ENCODE measurements around the gene FMO4. TPM values are rescaled to one million over a fixed set of nuclear protein-coding genes. Genes with fewer than 3 reads are reported as not detected.

The FMO4 gene
- total and polyA plus RNA-seq, 9 of the 15 experiments (the other 6 are each of a cell fraction or from before 2014, with no cell fraction given) = 0.25 to 1.1 (median 0.54) TPM; not detected in 2

DNA sequence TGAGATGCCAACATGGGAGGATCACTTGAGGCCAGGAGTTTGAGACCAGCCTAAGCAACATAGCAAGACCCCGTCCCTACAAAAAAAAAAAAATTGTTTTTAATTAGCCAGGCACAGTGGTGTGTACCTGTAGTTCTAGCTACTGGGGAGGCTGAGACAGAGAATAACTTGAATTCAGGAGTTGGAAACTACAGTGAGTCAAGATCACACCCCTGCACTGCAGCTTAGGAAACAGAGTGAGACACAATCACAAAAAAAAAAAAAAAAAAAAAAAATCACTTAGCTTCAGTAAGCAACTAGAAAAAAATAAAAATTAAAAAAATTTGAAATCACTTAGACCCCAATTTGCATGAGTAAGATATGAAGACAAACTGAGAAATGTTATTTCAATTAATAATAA, 53.5 kb downstream of the FMO4 start:
- Histone ChIP-seq H3K36me3 (ENCODE audit: control insufficient read depth, insufficient read depth, low read length) (no peaks in the 10 kb centered on the region), H3K4me3 (no peak overlapping the region), H3K27me3 (ENCODE audit: control insufficient read depth in 2 of 2, insufficient read depth in 2 of 2, low read length in 2 of 2) (no peaks in the 10 kb centered on the region), H4K20me1 (replicated peaks; ENCODE audit: control insufficient read depth, insufficient read depth, low read length) (no peaks in the 10 kb centered on the region), H3K9me3 (replicated peaks; ENCODE audit: control insufficient read depth, insufficient read depth, low read depth, low read length) (no peaks in the 10 kb centered on the region), H3K27ac (ENCODE audit: extremely low read depth, low read depth, low read length) (no peak overlapping the region), H3K4me2 (ENCODE audit: insufficient read depth, low read length) (no peak overlapping the region), H3K9ac (ENCODE audit: insufficient read depth in 1 of 2, low read depth in 2 of 2, low read length in 2 of 2) (no peak overlapping the region), H2AFZ (ENCODE audit: low read depth, low read length) (no peak overlapping the region), H3K9me1 (ENCODE audit: control insufficient read depth, insufficient read depth, low read length) (no peaks in the 10 kb centered on the region), H3K4me1 (replicated peaks in 1 of 2; ENCODE audit: control insufficient read depth in 2 of 2, insufficient read depth in 2 of 2, low read length in 2 of 2) (no peaks in the 10 kb centered on the region), H3K79me2 (ENCODE audit: control insufficient read depth, insufficient read depth, low read length) (no peaks in the 10 kb centered on the region)
- intact Hi-C loops (cut with micrococcal nuclease) = no loop called here
- 7% methylated on average over 1 of the region's 1 CpG for WGBS (ENCODE audit: insufficient coverage, low coverage, missing lambda C conversion rate)
- TF ChIP-seq COPS2 (conservative IDR thresholded peaks at IDR 0.05) = no peak
- TF ChIP-seq, protein P1, sequence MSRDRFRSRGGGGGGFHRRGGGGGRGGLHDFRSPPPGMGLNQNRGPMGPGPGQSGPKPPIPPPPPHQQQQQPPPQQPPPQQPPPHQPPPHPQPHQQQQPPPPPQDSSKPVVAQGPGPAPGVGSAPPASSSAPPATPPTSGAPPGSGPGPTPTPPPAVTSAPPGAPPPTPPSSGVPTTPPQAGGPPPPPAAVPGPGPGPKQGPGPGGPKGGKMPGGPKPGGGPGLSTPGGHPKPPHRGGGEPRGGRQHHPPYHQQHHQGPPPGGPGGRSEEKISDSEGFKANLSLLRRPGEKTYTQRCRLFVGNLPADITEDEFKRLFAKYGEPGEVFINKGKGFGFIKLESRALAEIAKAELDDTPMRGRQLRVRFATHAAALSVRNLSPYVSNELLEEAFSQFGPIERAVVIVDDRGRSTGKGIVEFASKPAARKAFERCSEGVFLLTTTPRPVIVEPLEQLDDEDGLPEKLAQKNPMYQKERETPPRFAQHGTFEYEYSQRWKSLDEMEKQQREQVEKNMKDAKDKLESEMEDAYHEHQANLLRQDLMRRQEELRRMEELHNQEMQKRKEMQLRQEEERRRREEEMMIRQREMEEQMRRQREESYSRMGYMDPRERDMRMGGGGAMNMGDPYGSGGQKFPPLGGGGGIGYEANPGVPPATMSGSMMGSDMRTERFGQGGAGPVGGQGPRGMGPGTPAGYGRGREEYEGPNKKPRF (IDR thresholded peaks at IDR 0.05; ENCODE audit: low read depth, low read length) = no peak
- TF ChIP-seq GABPB2 (CRISPR knock-in tag; conservative IDR thresholded peaks at IDR 0.05) = no peak
- no peak for TF ChIP-seq MEF2D (tag; conservative IDR thresholded peaks at IDR 0.05; ENCODE audit: low read depth)
- no peak for TF ChIP-seq PKNOX1 (IDR thresholded peaks at IDR 0.05)
- no peak for TF ChIP-seq KLF16 (IDR thresholded peaks at IDR 0.05)
- TF ChIP-seq, protein P2, sequence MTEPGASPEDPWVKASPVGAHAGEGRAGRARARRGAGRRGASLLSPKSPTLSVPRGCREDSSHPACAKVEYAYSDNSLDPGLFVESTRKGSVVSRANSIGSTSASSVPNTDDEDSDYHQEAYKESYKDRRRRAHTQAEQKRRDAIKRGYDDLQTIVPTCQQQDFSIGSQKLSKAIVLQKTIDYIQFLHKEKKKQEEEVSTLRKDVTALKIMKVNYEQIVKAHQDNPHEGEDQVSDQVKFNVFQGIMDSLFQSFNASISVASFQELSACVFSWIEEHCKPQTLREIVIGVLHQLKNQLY (CRISPR knock-in tag; conservative IDR thresholded peaks at IDR 0.05) = no peak
- TF ChIP-seq HNRNPL (IDR thresholded peaks at IDR 0.05; ENCODE audit: low read depth, low read length) = no peak
- in situ Hi-C loops (cut with MboI) = no loop called here
- no peak for DNase-seq (ENCODE audit: extremely low read depth in 1 of 4, low spot score in 3 of 4)
- ChIA-PET CTCF (ENCODE audit: low intra/inter-chr PET ratio) (no interaction called here), POLR2A (interaction anchor here (0.6 to 1.2 kb wide), 2 partner anchors 14 to 33 kb away, joined by 3 to 4 read pairs; no protein-coding TSS in a partner anchor)
- FAIRE-seq = no peak
- no peak for ATAC-seq
- BruUV-seq (replicated peaks) = no TSS peak
